OCI-LY3 (cell line): ENCODE measurements around the gene SAV1.

Experiments used
- H2AFZ ChIP-seq: fragments of 200-600, 300-600 bp; shearing (Covaris generic); 2 replicates; pipeline ENCODE4 v1.6.0; 2014; ENCODE audit warnings: antibody characterized with exemption, low read depth, low read length
- H3K27ac ChIP-seq: fragments of 200-600, 300-600 bp; sonication (generic); 2 replicates; pipeline ENCODE4 v1.5.1; 2014; ENCODE audit warnings: mild to moderate bottlenecking, low read length, moderate library complexity, mixed read lengths
- H3K27me3 ChIP-seq: fragments of 200-600, 300-600 bp; sonication (generic); 2 replicates; pipeline ENCODE4 v1.6.1; 2014; ENCODE audit warnings: low read depth, low read length, mixed read lengths
- H3K36me3 ChIP-seq: fragments of 200-600, 300-600 bp; sonication (generic); replicated peaks from 2 replicates; pipeline ENCODE3; 2014; ENCODE audit warnings: low read depth, low read length, mixed read lengths
- H3K4me1 ChIP-seq: fragments of 300-600, 200-600 bp; sonication (generic); 2 replicates; pipeline ENCODE4 v1.6.1; 2014; ENCODE audit warnings: low read length, mixed read lengths
- H3K4me2 ChIP-seq: fragments of 200-600, 300-600 bp; sonication (generic); 2 replicates; pipeline ENCODE4 v1.6.1; 2014; ENCODE audit warnings: low read length, mixed read lengths
- H3K4me3 ChIP-seq: fragments of 300-600, 200-600 bp; sonication (generic); 2 replicates; pipeline ENCODE4 v1.5.1; 2014; ENCODE audit warnings: antibody characterized with exemption, mild to moderate bottlenecking, low read length, moderate library complexity
- H3K79me2 ChIP-seq: fragments of 300-600, 200-600 bp; shearing (Covaris generic); 2 replicates; pipeline ENCODE4 v1.6.1; 2014; ENCODE audit warnings: mild to moderate bottlenecking, low read length, mixed read lengths
- H3K9ac ChIP-seq: fragments of 300-600, 200-600 bp; shearing (Covaris generic); 2 replicates; pipeline ENCODE4 v1.6.0; 2014; ENCODE audit warnings: mild to moderate bottlenecking, low read length, moderate library complexity
- H3K9me3 ChIP-seq: fragments of 200-600, 300-600 bp; shearing (Covaris generic); 2 replicates; pipeline ENCODE4 v1.6.1; 2014; ENCODE audit warnings: low read length, mixed read lengths; ENCODE audit not compliant: insufficient read depth
- H4K20me1 ChIP-seq: fragments of 200-600, 300-600 bp; sonication (generic); 2 replicates; pipeline ENCODE4 v1.6.1; 2016; ENCODE audit warnings: low read length, mixed read lengths; ENCODE audit not compliant: insufficient read depth
- EZH2phosphoT487 ChIP-seq: fragments of 200-600 bp; shearing (Covaris generic); IDR thresholded peaks from 2 replicates; pipeline ENCODE4 v1.6.1; 2018; ENCODE audit warnings: antibody characterized with exemption, mixed run types, low read depth
- TF ChIP-seq, protein P1 (sequence below): fragments of 200-600, 300-600 bp; sonication (generic); IDR thresholded peaks from 2 replicates; pipeline ENCODE4 v1.5.1; 2014; ENCODE audit warnings: antibody characterized with exemption, low read length, low read depth

SAV1 gene

DNA sequence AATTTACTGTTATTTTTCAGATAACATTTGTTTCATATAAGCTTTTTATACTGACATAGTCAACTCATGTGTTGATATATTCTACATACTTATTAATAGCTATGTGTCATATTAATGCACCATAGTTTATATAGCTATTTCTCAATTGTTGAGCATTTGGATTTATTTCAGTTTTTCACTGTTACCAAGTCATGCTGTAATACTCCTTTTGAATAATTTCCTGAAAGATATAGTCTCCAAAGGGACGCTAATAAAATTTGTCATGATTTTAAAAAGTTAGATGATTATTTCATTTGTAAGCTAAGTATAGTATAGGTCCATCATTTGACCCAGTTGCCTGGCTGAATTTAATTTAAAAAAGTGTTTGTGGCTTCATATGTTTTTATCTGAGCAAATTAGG is 60.3 kb downstream of the SAV1 start:
- Histone ChIP-seq H2AFZ (no peak overlapping the region), H3K9ac (no peak overlapping the region)

DNA sequence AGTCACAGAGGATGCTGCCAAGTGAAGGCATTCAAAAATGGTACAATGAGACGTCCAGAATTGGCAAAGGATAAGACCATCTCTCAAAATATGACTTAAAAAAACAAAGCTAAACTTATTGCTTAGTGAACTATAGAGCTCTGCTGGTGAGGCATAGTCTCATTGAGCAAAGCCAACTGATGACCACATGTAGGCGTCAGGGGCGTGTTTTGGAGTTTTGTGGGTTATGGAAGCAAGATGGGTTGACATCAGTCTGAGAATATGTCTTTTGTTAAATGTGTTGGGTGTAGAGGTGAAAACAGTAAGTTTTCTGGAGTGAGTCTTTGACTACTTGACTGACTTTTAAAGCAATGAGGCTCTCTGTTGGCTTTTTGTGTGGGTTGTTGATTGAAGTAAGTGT is 60.9 kb downstream of the SAV1 start:
- TF ChIP-seq, protein P1, sequence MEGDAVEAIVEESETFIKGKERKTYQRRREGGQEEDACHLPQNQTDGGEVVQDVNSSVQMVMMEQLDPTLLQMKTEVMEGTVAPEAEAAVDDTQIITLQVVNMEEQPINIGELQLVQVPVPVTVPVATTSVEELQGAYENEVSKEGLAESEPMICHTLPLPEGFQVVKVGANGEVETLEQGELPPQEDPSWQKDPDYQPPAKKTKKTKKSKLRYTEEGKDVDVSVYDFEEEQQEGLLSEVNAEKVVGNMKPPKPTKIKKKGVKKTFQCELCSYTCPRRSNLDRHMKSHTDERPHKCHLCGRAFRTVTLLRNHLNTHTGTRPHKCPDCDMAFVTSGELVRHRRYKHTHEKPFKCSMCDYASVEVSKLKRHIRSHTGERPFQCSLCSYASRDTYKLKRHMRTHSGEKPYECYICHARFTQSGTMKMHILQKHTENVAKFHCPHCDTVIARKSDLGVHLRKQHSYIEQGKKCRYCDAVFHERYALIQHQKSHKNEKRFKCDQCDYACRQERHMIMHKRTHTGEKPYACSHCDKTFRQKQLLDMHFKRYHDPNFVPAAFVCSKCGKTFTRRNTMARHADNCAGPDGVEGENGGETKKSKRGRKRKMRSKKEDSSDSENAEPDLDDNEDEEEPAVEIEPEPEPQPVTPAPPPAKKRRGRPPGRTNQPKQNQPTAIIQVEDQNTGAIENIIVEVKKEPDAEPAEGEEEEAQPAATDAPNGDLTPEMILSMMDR = no peak
- TF ChIP-seq EZH2phosphoT487 = no peak
- Histone ChIP-seq H3K79me2 (no peaks in the 10 kb centered on the region), H3K4me3 (no peak overlapping the region), H3K9ac (no peak overlapping the region), H3K4me2 (no peak overlapping the region), H2AFZ (no peak overlapping the region), H4K20me1 (no peaks in the 10 kb centered on the region), H3K27ac (no peak overlapping the region), H3K9me3 (no peaks in the 10 kb centered on the region), H3K27me3 (peaks cover 2% of the 10 kb centered on the region; the same call in 1 of the 2 replicates), H3K4me1 (no peaks in the 10 kb centered on the region), H3K36me3 (no peaks in the 10 kb centered on the region)

More for the DNA sequence above, 60.3 kb downstream of the SAV1 start:
- H3K4me3 ChIP-seq = no peak overlapping the region
- H3K79me2 ChIP-seq = no peaks in the 10 kb centered on the region
- H3K27ac ChIP-seq = no peak overlapping the region
- no peaks in the 10 kb centered on the region for H4K20me1 ChIP-seq
- peaks cover 2% of the 10 kb centered on the region; the same call in 1 of the 2 replicates for H3K27me3 ChIP-seq
- H3K9me3 ChIP-seq = no peaks in the 10 kb centered on the region
- H3K36me3 ChIP-seq = no peaks in the 10 kb centered on the region
- H3K4me2 ChIP-seq = no peak overlapping the region
- TF ChIP-seq, protein P1 = no peak
- no peak for TF ChIP-seq EZH2phosphoT487
- no peaks in the 10 kb centered on the region for H3K4me1 ChIP-seq

DNA sequence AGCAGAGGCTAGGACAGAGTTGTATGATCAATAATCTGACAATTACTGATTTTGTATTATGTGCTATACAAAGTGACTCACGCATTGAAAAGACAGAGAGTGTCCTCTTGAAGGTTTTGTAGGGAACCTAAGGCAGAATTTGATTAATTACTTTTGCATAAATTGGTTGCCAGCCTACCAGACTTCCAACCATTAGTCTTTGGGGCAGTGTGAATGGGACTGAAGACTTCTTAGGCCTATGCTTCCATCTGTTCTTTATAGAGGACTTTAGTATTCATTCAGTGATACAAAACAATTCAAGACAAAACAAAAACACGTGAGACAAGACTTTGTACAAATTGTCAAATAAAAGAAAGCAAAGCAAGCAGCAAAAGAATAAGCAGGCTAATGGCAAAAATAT is 61.6 kb downstream of the SAV1 start:
- no peak overlapping the region for H3K4me3 ChIP-seq
- H3K27ac ChIP-seq = no peak overlapping the region
- no peaks in the 10 kb centered on the region for H3K9me3 ChIP-seq
- no peak overlapping the region for H3K4me2 ChIP-seq
- H3K36me3 ChIP-seq = no peaks in the 10 kb centered on the region
- TF ChIP-seq, protein P1 = no peak
- no peak for TF ChIP-seq EZH2phosphoT487
- H4K20me1 ChIP-seq = no peaks in the 10 kb centered on the region
- no peak overlapping the region for H3K9ac ChIP-seq
- no peaks in the 10 kb centered on the region for H3K4me1 ChIP-seq
- no peaks in the 10 kb centered on the region for H3K79me2 ChIP-seq
- H3K27me3 ChIP-seq = peaks cover 2% of the 10 kb centered on the region; the same call in 1 of the 2 replicates
- H2AFZ ChIP-seq = no peak overlapping the region

DNA sequence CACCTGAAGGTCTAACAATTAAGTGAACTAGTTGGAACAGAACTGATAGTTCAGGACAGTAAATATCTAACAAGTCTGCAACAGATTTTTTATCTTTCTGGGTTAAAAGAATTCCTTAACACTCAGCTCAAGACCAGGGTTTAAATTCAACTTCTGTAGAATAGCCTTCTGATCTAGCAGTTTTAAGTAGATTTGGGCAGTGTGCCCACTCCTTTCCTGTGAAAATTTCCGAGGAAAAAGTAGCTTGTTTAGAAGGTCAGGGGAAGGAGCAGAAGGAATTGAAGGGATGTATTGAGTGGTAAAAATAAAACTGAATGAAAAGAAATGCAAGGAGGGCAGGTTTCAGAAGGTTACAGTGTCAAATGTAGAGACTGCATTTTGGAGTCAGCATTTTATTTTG is 62.3 kb downstream of the SAV1 start:
- H3K36me3 ChIP-seq = no peaks in the 10 kb centered on the region
- no peaks in the 10 kb centered on the region for H4K20me1 ChIP-seq
- H3K27ac ChIP-seq = no peak overlapping the region
- H3K4me3 ChIP-seq = no peak overlapping the region
- no peaks in the 10 kb centered on the region for H3K4me1 ChIP-seq
- no peak overlapping the region for H3K4me2 ChIP-seq
- H3K9ac ChIP-seq = no peak overlapping the region
- no peaks in the 10 kb centered on the region for H3K79me2 ChIP-seq
- no peak overlapping the region for H2AFZ ChIP-seq
- H3K27me3 ChIP-seq = no peaks in the 10 kb centered on the region; the same call in 1 of the 2 replicates
- TF ChIP-seq, protein P1 = no peak
- TF ChIP-seq EZH2phosphoT487 = no peak
- H3K9me3 ChIP-seq = no peaks in the 10 kb centered on the region
